Measurements from ENCODE around the gene SHF. TPM values are rescaled to one million over a fixed set of nuclear protein-coding genes. Genes with fewer than 3 reads are reported as not detected.

SHF gene
- polyA plus RNA-seq, 1 donor: 7.9 TPM

DNA sequence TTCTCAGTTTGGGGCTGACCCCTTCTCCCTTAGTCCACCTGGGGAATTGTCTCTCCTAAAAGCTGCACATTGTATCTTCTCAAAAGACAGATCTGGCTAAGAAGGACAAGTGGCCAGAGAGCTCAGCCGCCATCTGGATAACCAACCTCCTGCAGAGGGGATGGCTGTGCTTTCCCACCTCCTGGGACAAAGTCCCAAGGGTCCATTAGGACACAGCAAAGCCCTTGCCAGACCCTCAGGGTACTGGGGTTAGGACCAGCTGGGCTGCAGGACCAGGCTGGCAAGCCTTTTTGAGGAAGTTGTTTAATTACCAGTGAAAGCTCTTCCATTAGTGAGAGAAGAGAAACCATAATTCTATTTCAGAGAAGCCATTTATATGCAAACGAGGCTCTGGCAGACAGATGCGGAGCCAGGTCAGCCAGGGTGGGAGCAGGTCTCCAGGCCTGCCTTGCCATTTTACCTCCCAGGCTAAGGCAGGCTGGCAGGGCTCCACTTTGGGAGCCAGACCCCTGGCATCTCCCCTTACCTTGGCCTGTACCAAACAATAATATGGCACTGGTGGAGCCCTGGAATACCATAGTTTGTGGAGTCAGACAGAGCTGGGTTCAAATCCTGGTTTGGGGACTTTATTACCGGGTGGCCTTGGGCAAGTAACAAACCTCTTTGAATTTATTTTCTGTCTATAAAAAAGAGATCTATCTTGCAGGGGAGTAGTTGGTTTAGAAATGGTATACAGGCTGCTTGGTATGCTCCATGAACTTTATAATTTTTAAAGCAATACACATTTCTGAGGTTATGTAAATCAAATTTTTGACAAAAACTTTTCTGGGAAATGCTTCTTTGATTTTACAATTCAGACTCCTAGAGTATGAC lies 17.9 kb downstream of the SHF start:
- no peak for DNase-seq

DNA sequence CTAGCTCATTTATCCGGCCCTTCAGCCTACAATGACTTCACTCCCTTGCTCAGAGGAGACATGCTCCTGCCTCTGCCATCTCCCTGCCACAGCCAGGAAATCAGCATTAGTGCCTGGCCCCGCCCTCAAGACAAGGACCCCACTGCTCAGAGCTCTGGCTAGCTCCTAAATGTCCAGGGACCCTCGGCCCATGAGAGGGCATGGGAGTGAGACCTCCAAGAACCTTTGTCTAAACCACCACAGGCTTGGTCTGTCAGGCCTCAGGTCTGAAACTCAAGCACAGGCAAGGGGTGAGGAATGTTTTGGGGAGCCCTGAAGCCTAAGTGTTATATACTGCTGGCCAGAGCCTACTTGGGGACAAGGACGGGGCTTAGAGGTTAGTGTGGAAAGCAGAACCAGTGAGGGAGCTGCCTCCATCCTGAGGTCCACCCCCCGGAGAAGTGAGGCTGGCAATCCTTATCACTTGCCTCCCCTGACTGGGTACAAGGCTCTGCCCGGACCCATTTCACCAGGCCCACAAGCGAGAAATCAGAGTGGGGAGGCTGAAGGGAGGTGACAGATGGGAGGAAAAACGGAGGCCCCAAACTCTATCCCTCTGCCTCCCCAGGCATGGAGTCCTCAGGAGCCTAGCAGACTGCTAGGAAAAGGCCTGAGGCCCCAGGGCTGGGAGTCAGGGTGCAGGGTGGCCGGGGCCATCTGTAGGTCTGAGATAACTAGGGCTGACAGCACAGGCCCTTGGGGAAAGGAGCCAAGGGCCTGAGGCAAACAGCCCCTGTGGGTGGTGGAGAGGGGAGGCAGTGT lies 18.8 kb downstream of the SHF start:
- no peak for DNase-seq

DNA sequence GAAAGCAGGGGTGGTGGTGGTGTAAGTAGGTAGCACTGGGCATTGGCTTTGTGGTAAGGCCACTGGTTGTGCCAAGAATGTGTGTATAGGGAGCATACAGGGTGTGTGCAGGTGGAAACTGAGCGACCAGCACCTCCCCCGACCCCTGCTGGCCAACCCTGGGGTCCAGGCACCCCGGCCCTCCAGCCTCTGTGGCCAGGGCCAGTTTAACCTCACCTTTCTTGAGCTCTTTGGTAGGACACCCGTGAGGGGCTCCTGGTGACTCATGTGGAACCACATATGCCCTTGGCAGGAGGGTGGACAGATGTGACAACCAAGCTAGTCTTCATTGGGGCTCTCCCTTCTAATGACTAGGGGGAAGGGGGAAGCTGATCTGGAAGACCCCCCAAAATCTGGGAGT lies 19.5 kb downstream of the SHF start:
- no peak for DNase-seq

DNA sequence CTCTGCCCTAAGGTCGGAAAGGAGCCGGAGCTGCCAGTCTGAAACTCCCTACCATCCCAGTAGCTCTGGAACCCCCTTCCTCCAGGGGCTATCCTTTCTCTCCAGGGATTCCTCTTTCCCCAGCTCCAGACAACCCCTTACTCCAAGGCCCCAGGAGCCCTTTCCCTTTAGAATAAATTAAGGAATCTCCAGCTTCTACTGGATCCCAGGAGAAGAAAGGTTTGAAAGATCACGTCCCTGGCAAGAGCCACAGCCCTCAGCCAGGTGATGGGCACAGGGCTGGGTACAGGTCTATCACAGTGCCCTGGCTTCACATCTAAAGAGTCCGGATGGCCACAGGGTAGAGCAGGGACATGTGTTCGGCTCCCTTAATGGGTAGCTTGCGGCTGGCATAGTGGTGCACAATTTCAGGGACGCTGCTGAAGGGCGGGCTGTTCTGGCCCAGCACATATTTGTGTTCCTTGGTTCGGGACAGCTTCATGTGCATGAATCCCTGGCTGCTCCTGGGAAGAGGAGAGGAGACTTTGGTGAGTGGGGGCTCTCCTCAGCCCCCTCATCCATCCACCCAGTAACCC lies 20.0 kb downstream of the SHF start:
- DNase-seq: no peak

DNA sequence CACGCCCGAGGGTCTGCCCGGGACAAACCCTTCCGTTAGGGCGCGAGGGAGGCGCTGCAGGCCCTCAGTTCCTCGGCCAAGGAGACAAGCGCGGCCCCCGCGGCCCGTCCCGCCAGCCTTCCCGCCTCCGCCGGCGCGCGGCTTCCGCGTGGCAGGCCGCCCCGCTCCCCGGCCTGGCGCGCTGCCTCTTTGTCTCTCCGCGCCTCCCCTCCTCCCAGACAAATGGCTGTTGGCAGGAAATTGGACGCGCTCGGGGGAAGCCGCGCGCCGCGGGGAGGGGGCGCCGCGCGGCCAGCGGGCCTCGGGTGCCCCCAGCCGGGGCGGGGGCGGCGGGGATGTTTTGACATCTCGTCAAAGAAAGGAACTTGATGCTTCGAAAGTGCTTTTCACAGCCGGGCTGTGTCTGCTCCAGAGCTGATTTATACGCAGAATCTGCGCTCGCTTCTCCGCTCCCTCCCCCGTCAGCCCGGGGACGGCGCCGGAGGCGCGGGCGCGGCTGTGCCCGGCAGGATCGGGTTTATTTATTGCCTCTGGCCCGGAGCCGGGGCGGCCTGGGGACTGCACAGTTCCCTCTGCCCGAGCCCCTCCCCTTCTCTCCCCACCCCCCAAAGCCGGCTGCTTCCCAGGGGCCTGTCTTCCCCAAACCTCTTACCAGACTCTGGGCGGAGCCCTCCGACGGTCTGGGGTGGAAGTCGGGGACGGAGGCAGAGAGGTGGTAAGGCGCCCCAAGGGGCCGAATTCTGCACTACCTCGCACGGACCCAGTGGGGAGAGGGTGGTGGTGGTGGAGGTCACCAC lies 20.7 kb downstream of the SHF start:
- DNase-seq: peak; percentile 87

DNA sequence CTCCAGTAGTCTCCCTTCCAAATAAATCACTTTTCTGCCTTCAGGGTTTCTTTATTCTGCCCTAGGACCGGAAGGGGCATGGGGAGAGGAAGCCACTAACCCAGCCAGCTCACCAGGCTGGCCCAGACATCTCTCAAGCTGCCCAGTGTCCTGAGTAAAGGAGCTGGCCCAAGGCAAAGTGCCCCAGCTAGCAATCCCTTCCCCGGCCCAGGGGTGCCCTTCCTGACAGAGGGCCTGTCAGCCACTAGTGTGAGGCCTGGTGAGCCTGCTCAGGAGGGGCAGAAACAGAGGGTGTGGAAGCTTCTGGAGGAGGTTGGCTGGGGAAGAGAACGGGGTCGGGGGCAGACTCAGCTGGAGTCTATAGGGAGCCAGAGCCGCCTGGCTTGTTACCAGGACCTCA lies 22.2 kb downstream of the SHF start:
- DNase-seq: no peak

DNA sequence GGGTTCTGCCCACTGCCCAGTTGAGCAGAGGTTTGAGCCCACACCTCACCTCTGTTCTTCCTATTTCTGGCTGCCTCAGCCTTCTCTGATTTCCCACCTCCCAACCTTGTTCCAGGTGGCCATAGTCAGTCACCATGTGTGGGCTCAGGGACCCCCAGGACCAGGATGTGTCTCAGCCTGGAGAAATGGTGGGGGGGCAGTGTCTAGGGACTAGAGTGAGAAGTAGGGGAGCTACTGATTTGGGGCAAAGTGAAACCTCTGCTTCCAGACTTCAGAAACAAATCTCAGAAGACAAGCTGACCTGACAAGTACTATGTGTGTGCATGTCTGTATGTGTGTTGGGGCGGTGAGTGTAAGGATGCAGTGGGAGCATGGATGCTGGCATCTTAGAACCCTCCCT lies 22.9 kb downstream of the SHF start:
- DNase-seq: no peak

DNA sequence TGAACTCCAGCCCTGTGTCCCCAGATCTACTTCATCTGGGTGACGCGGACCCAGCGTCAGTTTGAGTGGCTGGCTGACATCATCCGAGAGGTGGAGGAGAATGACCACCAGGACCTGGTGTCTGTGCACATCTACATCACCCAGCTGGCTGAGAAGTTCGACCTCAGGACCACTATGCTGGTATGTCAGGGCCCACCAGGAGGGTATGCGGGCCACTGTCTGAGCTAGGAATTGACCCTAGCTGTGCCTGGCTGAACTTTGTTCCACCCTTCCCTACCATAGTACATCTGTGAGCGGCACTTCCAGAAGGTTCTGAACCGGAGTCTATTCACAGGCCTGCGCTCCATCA lies 24.3 kb downstream of the SHF start:
- no peak for DNase-seq

DNA sequence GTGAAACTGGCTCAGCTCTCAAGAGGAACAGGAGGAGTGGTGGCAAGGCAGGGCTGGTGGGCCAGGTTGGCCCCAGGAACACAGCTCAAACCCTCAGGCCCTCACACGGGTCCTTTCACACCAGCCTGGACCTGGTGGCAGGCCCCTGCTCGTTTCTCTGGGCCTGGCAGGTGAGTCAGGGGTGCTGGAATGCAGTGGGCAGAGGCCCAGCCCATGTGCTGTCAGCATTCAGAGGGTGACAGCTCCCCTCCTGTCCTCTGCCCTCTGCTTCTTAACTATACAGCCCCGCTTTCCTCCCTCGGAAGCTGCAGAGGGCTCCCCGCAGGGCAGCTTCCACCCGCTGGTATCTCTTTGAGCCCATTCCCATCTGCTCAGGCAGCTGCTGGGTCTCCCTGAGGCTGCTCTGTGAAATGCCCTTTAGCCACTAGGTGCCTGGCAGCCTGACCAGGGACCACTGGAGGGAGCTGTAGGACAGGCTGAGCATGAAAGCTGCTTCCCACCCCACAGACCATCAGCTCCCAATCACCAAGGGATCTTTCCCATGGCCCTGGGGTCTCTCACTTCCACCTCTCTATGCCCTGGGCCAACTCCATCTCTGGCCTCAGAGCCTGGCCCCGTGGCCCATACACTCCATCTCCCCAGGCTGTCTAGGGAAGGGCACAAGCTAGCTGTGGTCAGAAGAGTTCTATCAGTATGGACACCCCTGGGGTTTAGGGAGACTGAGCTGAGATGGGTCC lies 24.8 kb downstream of the SHF start:
- peak; percentile 69 for DNase-seq

DNA sequence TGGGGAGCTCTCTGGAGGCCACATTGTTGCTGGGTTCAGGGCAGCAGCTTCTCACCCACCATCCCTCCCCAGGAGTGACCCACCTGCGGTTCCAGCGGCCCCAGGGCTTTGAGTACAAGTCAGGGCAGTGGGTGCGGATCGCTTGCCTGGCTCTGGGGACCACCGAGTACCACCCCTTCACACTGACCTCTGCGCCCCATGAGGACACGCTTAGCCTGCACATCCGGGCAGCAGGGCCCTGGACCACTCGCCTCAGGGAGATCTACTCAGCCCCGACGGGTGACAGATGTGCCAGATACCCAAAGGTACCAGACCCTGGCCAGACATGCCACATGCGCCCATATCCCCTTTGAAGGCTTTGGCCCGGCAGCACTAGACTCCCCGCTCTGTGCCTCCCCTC lies 26.1 kb downstream of the SHF start:
- no peak for DNase-seq

DNA sequence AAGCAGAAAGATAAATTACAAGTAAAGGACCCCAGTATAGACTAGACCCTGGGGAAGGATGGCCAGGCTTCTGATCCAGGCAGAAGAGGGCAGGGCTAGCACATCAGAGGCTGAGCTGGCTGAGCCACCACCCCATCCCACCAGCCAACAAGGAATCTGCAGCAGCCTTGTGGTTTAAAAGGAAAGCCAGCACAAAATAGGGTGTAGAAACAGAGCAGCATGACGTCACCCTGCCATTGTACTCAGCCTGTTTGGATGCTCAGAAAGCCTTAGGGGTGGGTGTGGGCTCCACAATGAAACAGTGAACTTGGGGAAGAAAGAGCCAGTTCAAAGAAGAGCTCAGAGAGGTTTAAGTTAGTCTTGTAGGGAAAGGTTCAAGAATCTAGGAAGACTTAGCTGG lies 29.8 kb downstream of the SHF start:
- no peak for DNase-seq

DNA sequence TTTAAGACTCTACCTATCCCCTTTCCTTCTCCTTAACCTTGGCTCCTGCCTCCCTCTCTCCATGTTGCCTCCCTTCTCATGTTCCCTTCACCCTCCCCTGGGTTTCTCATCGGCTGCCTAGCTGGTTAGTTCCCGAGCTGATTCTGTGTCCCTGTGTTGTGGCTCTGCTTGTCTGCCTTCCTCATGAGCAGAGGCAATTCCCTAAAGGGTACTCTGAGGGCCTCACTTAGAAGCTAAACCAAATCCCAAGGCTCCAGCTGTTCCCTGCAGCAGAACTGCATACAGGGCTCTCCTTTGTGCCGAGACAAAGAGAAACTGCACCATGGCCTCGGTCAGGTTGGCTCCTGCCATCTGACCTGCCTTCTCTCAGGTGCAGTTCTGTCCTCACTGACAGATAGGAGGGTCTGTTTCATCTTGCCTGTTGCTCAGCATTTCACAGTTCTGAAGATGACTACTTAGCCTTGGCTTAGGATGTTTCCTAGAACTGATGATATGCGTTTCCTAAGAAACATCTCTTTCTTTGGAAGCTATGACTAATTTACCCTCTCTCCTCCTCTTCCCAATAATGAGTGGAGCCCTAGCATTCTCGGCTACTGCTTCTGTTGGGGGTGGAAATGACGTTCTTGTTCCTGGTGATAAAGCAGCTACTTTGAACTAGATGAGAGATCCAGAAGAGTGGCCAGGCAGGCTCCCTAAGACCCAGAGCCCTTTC lies 30.9 kb downstream of the SHF start:
- DNase-seq: no peak

DNA sequence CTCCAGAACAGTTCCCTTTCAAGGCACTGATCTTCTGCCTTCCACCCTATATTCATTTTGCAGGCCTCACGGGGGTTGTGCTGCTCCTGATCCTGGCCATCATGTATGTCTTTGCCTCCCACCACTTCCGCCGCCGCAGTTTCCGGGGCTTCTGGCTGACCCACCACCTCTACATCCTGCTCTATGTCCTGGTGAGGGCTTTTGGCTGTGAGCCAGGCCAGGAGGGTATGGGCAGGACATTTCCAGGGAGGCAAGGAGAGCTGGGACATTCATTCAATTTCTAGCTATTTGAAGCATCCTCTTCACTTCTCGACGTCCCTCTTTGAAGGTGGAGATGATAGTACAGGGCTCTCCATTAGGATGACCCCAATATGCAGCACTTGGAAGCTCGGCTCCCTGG lies 32.0 kb downstream of the SHF start:
- DNase-seq: no peak

DNA sequence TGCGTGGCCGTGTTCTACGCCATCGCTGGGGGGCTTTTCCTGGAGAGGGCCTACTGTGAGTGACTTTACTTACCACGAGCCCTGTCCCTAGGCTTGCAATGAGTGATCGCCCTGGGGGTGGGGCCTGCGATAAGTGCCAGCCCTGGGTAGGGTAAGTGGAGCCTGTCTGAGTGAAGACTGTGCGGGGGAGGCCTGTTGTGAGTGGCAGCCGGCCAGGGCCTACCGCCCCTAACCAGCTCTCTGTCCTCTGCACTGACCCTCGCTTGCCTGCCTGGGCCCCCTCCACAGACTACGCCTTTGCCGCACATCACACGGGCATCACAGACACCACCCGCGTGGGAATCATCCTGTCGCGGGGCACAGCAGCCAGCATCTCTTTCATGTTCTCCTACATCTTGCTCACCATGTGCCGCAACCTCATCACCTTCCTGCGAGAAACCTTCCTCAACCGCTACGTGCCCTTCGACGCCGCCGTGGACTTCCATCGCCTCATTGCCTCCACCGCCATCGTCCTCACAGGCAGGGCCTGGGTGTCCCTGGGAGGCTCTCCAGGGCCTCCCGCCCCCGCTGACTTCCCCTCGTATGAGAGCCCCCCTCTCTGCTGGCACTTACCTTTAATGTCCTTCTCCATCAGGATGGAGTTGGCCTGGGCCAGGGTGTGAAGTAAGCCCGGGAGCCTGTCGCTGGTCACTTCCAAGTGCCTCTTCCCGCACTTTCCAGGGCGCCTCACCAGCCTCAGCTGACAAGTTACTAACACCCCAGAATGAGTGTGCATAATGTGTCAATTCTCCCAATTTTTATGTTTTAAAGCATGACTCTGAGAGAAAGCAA lies 35.6 kb downstream of the SHF start:
- no peak for DNase-seq

DNA sequence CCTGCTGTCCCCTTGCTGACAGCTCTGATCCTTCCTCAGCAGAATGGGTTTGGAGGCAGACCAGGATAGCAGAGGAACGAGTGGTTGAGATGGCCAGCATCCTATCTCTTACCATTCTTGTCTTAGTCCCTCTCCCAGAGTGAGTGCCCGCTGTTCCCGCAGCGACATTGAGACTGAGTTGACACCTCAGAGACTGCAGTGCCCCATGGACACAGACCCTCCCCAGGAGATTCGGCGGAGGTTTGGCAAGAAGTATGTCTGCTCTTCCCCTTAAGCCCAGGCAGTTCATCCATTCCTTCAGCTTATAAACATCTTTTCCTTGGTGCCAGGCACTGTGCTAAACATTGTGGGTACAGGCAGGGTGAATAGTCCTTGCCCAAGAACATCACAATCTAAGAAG lies 36.8 kb downstream of the SHF start:
- DNase-seq: no peak

DNA sequence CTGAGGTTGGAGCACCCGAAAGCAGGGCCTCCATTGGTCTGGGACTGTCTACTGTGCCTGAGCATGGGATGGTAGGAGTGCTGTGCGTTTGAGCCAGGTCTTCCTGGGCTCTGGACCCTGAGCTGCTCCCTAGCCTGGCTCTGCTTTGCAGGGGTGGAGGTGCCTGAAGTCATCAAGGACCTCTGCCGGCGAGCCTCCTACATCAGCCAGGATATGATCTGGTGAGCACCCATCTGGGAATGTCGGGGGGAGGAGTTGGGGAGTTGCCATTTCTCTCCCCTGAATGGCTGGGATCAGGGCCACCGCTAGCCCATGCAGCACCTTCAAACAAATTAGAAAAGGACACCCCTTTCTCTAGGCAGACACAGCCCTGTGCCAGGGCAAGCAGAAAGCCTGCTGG lies 37.3 kb downstream of the SHF start:
- no peak for DNase-seq

DNA sequence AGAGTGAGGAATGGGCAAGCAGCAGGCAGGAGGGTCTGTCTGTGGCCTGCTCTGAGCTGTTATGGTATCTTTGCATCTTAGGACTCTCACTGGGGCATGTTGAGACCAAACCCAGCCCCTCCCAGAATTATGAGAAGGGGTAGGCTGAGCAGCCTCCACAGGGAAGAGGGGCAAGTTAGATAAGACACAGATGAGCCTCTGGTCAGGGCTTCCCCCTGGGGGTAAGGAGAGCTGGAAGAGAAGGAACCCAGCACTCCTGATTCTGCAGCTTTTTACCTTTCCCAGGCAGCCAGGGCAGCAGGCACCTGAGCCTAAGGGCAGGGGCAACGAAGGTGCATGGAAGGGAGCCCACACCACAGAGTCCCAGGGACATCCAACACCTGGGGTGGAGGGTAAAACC lies 38.7 kb downstream of the SHF start:
- DNase-seq: no peak

DNA sequence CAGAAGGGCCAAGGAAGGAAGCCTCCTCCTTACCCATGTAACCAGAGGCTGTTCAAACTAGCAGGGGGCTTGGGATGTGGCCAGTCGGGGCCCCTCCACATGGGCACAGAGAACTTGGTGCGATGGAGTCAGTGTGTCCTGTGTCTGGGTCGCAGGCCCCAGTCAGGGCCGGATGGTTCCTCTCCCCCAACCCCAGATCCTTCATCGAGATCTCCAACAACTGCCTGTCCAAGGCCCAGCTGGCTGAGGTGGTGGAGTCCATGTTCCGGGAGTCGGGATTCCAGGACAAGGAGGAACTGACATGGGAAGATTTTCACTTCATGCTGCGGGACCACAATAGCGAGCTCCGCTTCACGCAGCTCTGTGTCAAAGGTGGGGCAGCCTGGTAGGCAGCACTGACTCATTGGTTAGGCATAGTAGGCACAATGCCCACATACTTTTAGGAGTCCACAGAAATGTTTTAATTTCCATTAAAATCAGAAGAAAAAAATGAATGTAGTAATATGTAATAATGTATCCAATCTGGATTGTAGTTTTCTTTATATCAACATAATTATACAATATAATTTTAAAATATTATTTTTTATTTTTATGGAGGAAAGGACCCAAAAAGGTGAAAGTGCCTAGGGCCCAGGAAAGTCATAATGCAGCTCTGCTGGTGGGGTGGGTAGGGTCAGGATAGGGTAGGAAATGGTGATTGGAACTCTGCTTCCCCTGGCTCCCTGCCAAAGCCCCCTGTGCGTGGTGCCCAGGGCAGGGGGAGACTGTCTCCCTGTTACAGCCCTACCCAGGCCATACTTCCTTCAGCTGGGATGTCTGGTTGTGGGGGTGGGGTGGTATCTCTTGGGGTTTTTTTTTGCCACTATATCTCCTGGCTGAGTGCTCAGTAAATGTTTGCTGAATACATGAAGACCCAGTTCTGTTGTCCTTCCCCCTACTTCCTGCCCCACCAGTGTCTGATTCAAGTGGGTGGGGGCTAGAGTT lies 39.4 kb downstream of the SHF start:
- no peak for DNase-seq

DNA sequence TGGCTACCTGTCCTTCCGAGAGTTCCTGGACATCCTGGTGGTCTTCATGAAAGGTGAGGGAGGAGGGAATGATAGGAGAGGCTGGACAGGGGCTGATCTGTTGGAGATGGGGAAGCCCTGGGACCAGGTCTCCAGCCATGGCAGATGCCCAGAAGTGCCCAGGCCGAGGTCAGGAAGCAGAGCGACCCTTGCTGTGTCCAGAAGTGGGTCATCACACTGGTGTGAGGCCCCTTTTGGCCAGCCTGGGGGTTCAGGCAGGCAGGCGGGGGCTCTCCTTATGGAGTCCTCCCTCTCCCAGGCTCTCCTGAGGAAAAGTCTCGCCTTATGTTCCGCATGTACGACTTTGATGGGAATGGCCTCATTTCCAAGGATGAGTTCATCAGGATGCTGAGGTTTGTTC lies 40.2 kb downstream of the SHF start:
- DNase-seq: no peak

Data from hindlimb muscle (tissue), 1 donor.